ENCODE measurements around the gene WDR64.

Gene WDR64

DNA sequence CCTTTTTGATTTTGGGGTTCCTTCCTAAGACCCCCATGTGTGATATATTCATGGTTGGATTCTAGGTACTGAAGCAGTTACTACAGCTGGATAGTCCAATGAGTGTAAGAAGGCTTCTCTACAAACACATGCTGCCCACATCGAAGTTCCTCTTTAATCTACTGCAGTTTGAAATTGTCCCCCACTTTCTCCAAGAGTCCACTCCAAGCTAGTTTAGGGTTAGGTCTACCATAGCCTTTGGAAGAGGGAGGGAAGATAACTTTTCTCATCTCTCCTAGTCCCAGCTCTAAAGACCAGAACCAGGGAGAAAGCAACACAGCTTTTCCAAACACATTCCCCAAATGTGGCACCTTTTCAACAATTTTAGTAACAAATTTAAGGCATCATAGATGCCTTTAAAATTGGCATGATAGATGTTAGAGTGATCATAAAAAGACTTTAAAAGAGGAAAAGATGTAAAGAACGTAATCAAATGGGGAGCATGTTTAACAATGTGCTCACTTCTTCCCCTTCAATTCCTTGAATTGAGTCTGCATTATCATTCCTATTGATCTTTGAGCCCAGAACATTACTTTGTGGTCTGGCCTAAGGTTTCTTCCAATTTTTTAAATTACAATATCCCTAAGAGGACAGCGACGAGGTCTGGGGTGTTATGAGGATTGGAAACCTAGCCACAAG lies 194.9 kb downstream of the WDR64 start:
- no peak for DNase-seq

- DNase-seq: no peak
These were observed 195.4 kb downstream of the WDR64 start for GRCh38 chr1:241847540-241847795.

- DNase-seq: peak; percentile 92
These were observed 196.0 kb downstream of the WDR64 start, which contains the start of gene EXO1 for GRCh38 chr1:241847796-241848685. Gene EXO1 (plus strand): TSS chr1:241848204. CDS start chr1:241850426, 2,222 bp downstream.

- DNase-seq: no peak
These were observed 196.7 kb downstream of the WDR64 start for GRCh38 chr1:241848686-241849344.

- DNase-seq: no peak
These were observed 197.2 kb downstream of the WDR64 start for GRCh38 chr1:241849345-241849695.

Data from activated CD4-positive, alpha-beta T cell treated with anti-CD3 and anti-CD28 coated beads, Interleukin-2, Interleukin-6, amounts not matched to agents 100 ng/mL and 50 ng/mL, durations not matched to agents 16 hours and 8 hours (primary cell).